RWPE1 (cell line): Measurements from ENCODE around the gene GRIA1.

Experiments used
- CTCF ChIA-PET: fragments of 350-600 bp; sonication (Branson Sonifier 250); formaldehyde crosslinking; extraction: SDS; loops from one replicate; lab custom pipeline; 2021; lab: Yijun Ruan, JAX
- POLR2A ChIA-PET: fragments of 400-600 bp; formaldehyde crosslinking; extraction: SDS; loops from one replicate; lab custom pipeline; 2020; ENCODE audit warnings: antibody characterized with exemption; ENCODE audit not compliant: low non-redundant PET; lab: Yijun Ruan, JAX
- DNase-seq: peaks from one replicate; pipeline ENCODE4 v3.0.0; 2012; ENCODE audit warnings: low spot score
- H3K27ac ChIP-seq: fragments of 450-650 bp; 2 replicates; pipeline ENCODE4 v1.5.1; 2017
- TF ChIP-seq, protein P1 (sequence below): fragments of 450-650 bp; conservative IDR thresholded peaks from 2 replicates; pipeline ENCODE4 v1.5.1; 2017; ENCODE audit warnings: low read depth, mild to moderate bottlenecking

Gene GRIA1

DNA sequence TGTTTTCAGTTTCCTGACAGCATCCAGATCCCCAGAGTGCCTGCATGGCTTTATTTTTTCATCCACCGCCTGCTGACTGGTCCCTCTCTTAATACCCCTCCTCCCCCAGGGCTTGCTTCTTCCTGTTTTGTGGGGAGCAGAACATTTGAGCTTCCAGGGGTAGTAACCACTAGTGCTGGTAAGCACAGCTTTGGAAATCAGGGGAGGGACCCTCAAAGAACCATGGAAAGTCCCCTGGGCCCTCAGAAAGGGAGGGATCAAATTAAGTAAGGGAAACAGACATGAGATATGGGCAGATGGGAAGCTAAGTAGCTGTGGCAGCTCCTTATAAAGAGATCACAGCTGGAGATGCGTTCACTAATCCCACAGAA lies 26.8 kb downstream of the GRIA1 start:
- no peak for DNase-seq
- H3K27ac ChIP-seq: no peak overlapping the region
- POLR2A ChIA-PET: no interaction called here
- TF ChIP-seq, protein P1, sequence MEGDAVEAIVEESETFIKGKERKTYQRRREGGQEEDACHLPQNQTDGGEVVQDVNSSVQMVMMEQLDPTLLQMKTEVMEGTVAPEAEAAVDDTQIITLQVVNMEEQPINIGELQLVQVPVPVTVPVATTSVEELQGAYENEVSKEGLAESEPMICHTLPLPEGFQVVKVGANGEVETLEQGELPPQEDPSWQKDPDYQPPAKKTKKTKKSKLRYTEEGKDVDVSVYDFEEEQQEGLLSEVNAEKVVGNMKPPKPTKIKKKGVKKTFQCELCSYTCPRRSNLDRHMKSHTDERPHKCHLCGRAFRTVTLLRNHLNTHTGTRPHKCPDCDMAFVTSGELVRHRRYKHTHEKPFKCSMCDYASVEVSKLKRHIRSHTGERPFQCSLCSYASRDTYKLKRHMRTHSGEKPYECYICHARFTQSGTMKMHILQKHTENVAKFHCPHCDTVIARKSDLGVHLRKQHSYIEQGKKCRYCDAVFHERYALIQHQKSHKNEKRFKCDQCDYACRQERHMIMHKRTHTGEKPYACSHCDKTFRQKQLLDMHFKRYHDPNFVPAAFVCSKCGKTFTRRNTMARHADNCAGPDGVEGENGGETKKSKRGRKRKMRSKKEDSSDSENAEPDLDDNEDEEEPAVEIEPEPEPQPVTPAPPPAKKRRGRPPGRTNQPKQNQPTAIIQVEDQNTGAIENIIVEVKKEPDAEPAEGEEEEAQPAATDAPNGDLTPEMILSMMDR: no peak
- CTCF ChIA-PET: interaction anchor here (0.6 to 1.2 kb wide), 3 partner anchors 112 to 1012 kb away, joined by 3 read pairs; no protein-coding TSS in a partner anchor

GRCh38 chr5:153520137-153520536 lies 29.7 kb downstream of the GRIA1 start:
- H3K27ac ChIP-seq: no peak overlapping the region
- no peak for DNase-seq
- ChIA-PET CTCF (interaction anchor here (0.6 kb wide), 1 partner anchor 33 kb away, joined by 3 read pairs; no protein-coding TSS in a partner anchor), POLR2A (interaction anchor here (0.6 kb wide), 1 partner anchor 31 kb away, joined by 3 read pairs; no protein-coding TSS in a partner anchor)
- TF ChIP-seq, protein P1: no peak

- TF ChIP-seq, protein P1: no peak
- H3K27ac ChIP-seq: no peak overlapping the region
- DNase-seq: no peak
- CTCF ChIA-PET: no interaction called here
- POLR2A ChIA-PET: no interaction called here
Observed at GRCh38 chr5:153520952-153521351, 30.5 kb downstream of the GRIA1 start.

DNA sequence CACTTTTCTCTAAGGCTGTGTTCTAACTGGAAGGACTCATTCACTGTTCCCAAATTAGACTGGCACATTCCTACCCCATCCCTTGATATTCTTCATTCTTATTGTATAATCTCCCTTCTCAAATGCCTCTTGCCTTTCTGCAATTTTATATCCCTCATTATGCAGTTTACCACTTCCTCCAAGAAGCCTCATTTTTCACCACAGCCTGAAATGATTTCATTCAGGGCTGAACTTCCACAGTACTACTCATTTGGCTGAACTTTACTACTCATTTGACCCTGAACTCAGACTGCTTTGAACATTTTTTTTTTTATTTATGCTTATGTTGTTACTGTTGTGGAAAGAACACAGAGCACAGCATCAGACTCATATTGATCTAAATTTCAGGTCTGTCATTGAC lies 32.7 kb downstream of the GRIA1 start:
- TF ChIP-seq, protein P1: no peak
- ChIA-PET POLR2A (no interaction called here), CTCF (interaction anchor here (0.6 to 0.8 kb wide), 2 partner anchors 26 to 1280 kb away, joined by 3 read pairs; no protein-coding TSS in a partner anchor)
- H3K27ac ChIP-seq: no peak overlapping the region
- DNase-seq: no peak

DNA sequence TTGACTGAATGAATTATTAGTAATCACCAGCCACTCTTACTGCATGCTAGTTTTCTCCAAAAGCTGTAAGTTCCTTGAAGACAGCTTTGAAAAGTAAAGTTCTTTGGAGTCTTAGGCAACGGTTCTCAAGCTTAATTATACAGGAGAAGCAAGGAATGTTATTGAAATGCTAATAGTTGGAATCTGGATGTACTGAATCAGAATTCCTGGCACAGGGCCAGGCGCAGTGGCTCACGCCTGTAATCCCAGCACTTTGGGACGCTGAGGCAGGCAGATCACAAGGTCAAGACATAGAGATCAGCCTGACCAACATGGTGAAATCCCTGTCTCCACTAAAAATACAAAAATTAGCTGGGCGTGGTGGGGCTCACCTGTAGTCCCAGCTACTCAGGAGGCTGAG lies 33.4 kb downstream of the GRIA1 start:
- ChIA-PET CTCF (interaction anchor here (0.6 to 0.8 kb wide), 2 partner anchors 27 to 28 kb away, joined by 3 read pairs; no protein-coding TSS in a partner anchor), POLR2A (no interaction called here)
- DNase-seq: no peak
- no peak overlapping the region for H3K27ac ChIP-seq
- TF ChIP-seq, protein P1: no peak

DNA sequence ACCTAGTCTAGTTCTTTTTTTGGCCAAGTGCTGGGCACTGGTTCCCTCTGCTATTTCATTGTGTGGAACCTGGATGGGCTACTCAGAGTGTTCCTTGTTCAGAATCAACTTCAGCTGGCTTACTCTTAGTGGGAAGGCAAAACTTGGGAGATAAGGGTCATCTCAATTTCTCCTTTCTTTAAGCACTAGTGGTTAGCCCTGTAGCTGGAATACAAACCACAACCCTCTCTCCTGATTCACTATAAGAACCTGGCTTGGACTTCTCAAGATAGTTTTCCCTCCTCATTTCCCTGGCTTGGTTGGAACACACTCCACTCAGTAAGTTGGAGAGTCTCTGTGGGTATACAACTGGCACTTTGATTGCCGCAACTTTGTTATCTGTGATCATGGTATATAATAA lies 35.1 kb downstream of the GRIA1 start:
- no peak overlapping the region for H3K27ac ChIP-seq
- DNase-seq: no peak
- ChIA-PET POLR2A (no interaction called here), CTCF (interaction anchor here (0.6 kb wide), 1 partner anchor 173 kb away, joined by 5 read pairs; no protein-coding TSS in a partner anchor)
- TF ChIP-seq, protein P1: no peak
